ENCODE measurements around the gene SIK2.

The SIK2 gene

GRCh38 chr11:111659201-111660115 is 57.2 kb downstream of the SIK2 start:
- TF ChIP-seq FOXM1 (IDR thresholded peaks at IDR 0.05; ENCODE audit: borderline replicate concordance, low read depth) (no peak), NFIC (IDR thresholded peaks at IDR 0.05) (no peak), USF1 (IDR thresholded peaks at IDR 0.05) (no peak), REST (IDR thresholded peaks at IDR 0.05; ENCODE audit: low read depth) (no peak), MAX (IDR thresholded peaks at IDR 0.05) (no peak), CEBPB (IDR thresholded peaks at IDR 0.05) (no peak), RAD21 (IDR thresholded peaks at IDR 0.05; ENCODE audit: low read depth) (no peak), CREB1 (IDR thresholded peaks at IDR 0.05; ENCODE audit: low read depth) (no peak), TCF12 (IDR thresholded peaks at IDR 0.05; ENCODE audit: low read depth) (no peak), EP300 (IDR thresholded peaks at IDR 0.05; ENCODE audit: borderline replicate concordance) (no peak), TEAD4 (IDR thresholded peaks at IDR 0.05) (no peak), EGR1 (IDR thresholded peaks at IDR 0.05) (no peak), ZBTB7A (IDR thresholded peaks at IDR 0.05; ENCODE audit: low read depth) (no peak), YY1 (IDR thresholded peaks at IDR 0.05; ENCODE audit: low read depth) (no peak), TAF1 (IDR thresholded peaks at IDR 0.05; ENCODE audit: low read depth) (no peak)

- TF ChIP-seq MAX (IDR thresholded peaks at IDR 0.05), result no peak
- no peak for TF ChIP-seq FOXM1 (IDR thresholded peaks at IDR 0.05; ENCODE audit: borderline replicate concordance, low read depth)
- TF ChIP-seq TCF12 (IDR thresholded peaks at IDR 0.05; ENCODE audit: low read depth), result no peak
- no peak for TF ChIP-seq CREB1 (IDR thresholded peaks at IDR 0.05; ENCODE audit: low read depth)
- no peak for TF ChIP-seq YY1 (IDR thresholded peaks at IDR 0.05; ENCODE audit: low read depth)
- no peak for TF ChIP-seq EP300 (IDR thresholded peaks at IDR 0.05; ENCODE audit: borderline replicate concordance)
- TF ChIP-seq USF1 (IDR thresholded peaks at IDR 0.05), result no peak
Observed at GRCh38 chr11:111660822-111661221, 58.6 kb downstream of the SIK2 start.

- TF ChIP-seq NFIC (IDR thresholded peaks at IDR 0.05), result no peak
- TF ChIP-seq EP300 (IDR thresholded peaks at IDR 0.05; ENCODE audit: borderline replicate concordance), result no peak
Observed at GRCh38 chr11:111663820-111664219, 61.6 kb downstream of the SIK2 start.

GRCh38 chr11:111665777-111666176 is 63.5 kb downstream of the SIK2 start:
- TF ChIP-seq REST (IDR thresholded peaks at IDR 0.05; ENCODE audit: low read depth) (peak; percentile 85), ZBTB7A (IDR thresholded peaks at IDR 0.05; ENCODE audit: low read depth) (no peak), FOXM1 (IDR thresholded peaks at IDR 0.05; ENCODE audit: borderline replicate concordance, low read depth) (no peak), YY1 (IDR thresholded peaks at IDR 0.05; ENCODE audit: low read depth) (no peak), EGR1 (IDR thresholded peaks at IDR 0.05) (no peak), TEAD4 (IDR thresholded peaks at IDR 0.05) (no peak), RAD21 (IDR thresholded peaks at IDR 0.05; ENCODE audit: low read depth) (no peak)

GRCh38 chr11:111668980-111669379 is 66.7 kb downstream of the SIK2 start:
- TF ChIP-seq RAD21 (IDR thresholded peaks at IDR 0.05; ENCODE audit: low read depth) (no peak), REST (IDR thresholded peaks at IDR 0.05; ENCODE audit: low read depth) (no peak), TAF1 (IDR thresholded peaks at IDR 0.05; ENCODE audit: low read depth) (no peak)

All from Ishikawa (cell line).